Esophagus muscularis mucosa (tissue), 4 donors: Measurements from ENCODE around the gene HPDL. TPM values are rescaled to one million over a fixed set of nuclear protein-coding genes. Genes with fewer than 3 reads are reported as not detected.

Experiments
- DNase-seq: peaks from one replicate; pipeline ENCODE4 v3.0.0-alpha.2; 2017; ENCODE audit errors: extremely low spot score
- H3K27ac ChIP-seq, 4 donors: fragments of 200-600 bp; sonication (generic); replicated peaks in 1 of 4; 1 replicate in 3 of 4; 2 replicates in 1 of 4; pipeline ENCODE4 v1.5.1; 2016 to 2019; ENCODE audit warnings: mild to moderate bottlenecking in 1 of 4
- H3K27me3 ChIP-seq, 4 donors: fragments of 200-600 bp; sonication (generic); one replicate each; pipeline versions ENCODE4 v1.5.1 to v1.6.0; 2016 to 2019
- H3K36me3 ChIP-seq, 4 donors: fragments of 200-600 bp; sonication (generic); one replicate each; pipeline ENCODE4 v1.5.1; 2016 to 2019
- H3K4me1 ChIP-seq, 4 donors: fragments of 200-600 bp; sonication (generic); one replicate each; pipeline ENCODE4 v1.5.1; 2016 to 2019
- H3K4me3 ChIP-seq, 4 donors: fragments of 200-600 bp; sonication (generic); 1 replicate in 2 of 4; 2 replicates in 2 of 4; pipeline ENCODE4 v1.5.1; 2016 to 2019; ENCODE audit warnings: mild to moderate bottlenecking in 4 of 4, moderate library complexity in 1 of 4
- H3K9me3 ChIP-seq, 4 donors: fragments of 200-600 bp; sonication (generic); 1 replicate in 3 of 4; 2 replicates in 1 of 4; pipeline ENCODE4 v1.5.1; 2016 to 2019
- CTCF ChIP-seq, 3 experiments: fragments of 200-600 bp in 2 of 3; fragments of 450-650 bp in 1 of 3; sonication (generic) in 2 of 3; IDR thresholded peaks; one replicate each; pipeline ENCODE4 v1.5.1; 2017 to 2019; ENCODE audit warnings: antibody characterized with exemption in 3 of 3, mild to moderate bottlenecking in 2 of 3, moderate library complexity in 1 of 3
- EP300 ChIP-seq: sonication (generic); formaldehyde crosslinking; IDR thresholded peaks from one replicate; pipeline ENCODE4 v1.6.1; 2017; ENCODE audit warnings: antibody characterized with exemption
- POLR2A ChIP-seq: fragments of 450-650 bp; IDR thresholded peaks from one replicate; pipeline ENCODE4 v1.6.1; 2017; ENCODE audit warnings: antibody characterized with exemption, moderate library complexity, mild to moderate bottlenecking, low read depth
- POLR2AphosphoS5 ChIP-seq, 2 donors: sonication (generic); formaldehyde crosslinking; IDR thresholded peaks; one replicate each; pipeline ENCODE4 v1.6.1; 2017; ENCODE audit warnings: antibody characterized with exemption in 2 of 2
- WGBS: methylation state at CpG from one replicate; pipeline ENCODE4 v1.1.5; 2018; 5-methylcytosine and 5-hydroxymethylcytosine counted together
- intact Hi-C: fragments of 100-400 bp; cut with DNase I; formaldehyde crosslinking; loops from one replicate; pipeline ENCODE4 v1.15.1; 2023
- total RNA-seq, 4 donors: library from RNA; depleted of rRNA; stranded (reverse); fragments of >200 nt; gene quantifications; one replicate each; pipeline versions ENCODE4 v1.1.0 to v1.2.1, GENCODE V29; 2016

Gene HPDL
- total RNA-seq, 4 donors from 2014 or later = 0.17 to 0.19 TPM; not detected in 2

DNA sequence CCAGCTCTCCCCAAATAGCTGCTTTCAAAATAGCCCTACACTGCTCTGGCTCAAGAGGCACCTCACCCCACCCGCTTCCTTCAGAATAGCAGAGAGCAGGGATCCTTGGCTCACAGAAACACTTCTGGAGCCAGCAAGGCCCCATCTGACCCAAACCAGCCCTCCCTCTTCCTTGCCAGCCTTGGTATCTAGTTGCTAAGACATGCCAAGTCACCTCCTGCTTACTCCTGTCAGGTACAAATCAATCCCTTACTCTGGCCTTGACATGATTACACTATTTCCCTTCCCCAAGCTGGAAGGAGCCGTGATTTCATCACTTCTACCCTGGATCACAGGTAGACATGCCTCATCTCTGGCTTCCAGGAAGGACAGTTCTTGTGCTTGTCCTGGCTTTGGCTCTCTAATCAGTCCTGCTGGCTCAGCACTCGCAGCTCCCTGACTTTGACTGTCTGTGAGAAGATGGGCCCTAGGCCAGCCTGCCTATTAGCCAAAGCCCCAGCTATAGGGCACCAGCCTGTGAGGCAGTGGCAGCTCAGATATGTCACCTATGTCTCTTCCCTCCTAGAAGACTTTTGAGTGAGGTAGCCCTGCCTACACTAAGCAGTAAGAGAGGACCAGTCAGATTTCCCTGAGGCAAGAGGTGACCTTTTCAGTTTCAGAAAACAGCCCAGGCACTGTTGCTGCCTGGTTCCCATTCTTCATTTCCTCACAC, 22.4 kb downstream of the HPDL start:
- Histone ChIP-seq H3K27me3 (no peaks in the 10 kb centered on the region), H3K9me3 (no peaks in the 10 kb centered on the region), H3K36me3 (peaks cover 0 to 21% (median 18%) of the 10 kb centered on the region in 4 donors), H3K4me3 (no peak overlapping the region), H3K4me1 (peaks cover 19 to 25% (median 22%) of the 10 kb centered on the region in 4 donors), H3K27ac (peak overlapping the region; percentile 62 to 74 (median 72))
- intact Hi-C loops = no loop called here
- TF ChIP-seq POLR2A (no peak), POLR2AphosphoS5 (IDR thresholded peaks at IDR 0.05) (peak; percentile 20 to 29)
- WGBS = 30% methylated on average over 3 of the region's 3 CpGs
- no peak for DNase-seq

- TF ChIP-seq EP300 (no peak), POLR2AphosphoS5 (IDR thresholded peaks at IDR 0.05) (no peak), CTCF (IDR thresholded peaks at IDR 0.05) (no peak), POLR2A (no peak)
- no peak overlapping the region for H3K27ac ChIP-seq
- WGBS = 89% methylated on average over 5 of the region's 5 CpGs
- DNase-seq = no peak
- no peaks in the 10 kb centered on the region for H3K9me3 ChIP-seq
- H3K27me3 ChIP-seq = no peaks in the 10 kb centered on the region
- no peak overlapping the region for H3K4me3 ChIP-seq
- H3K36me3 ChIP-seq = no peaks in the 10 kb centered on the region
- peaks cover 19 to 25% (median 22%) of the 10 kb centered on the region in 4 donors for H3K4me1 ChIP-seq
- intact Hi-C loops = no loop called here
Measured at GRCh38 chr1:45351508-45351907, 24.8 kb downstream of the HPDL start.

DNA sequence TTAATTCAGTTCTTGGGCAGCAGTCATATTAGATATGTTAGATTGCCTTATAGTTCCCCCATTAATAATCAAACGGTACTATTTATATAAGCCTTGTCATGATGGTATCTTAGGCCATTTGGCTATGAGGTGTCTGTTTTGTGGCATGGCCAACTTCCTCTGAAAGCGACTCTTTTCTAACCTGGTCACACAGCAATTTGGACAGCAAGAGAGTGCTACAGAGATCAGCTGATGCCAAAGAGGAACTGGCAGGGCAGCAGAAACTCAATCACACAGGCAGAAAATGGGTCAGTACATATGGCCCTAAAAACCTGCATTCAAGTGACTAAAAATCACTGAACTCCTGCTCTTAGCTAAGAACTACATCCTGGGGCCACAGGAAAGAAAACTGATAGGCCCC, 27.0 kb downstream of the HPDL start:
- Histone ChIP-seq H3K4me3 (no peak overlapping the region), H3K27ac (no peak overlapping the region), H3K9me3 (no peaks in the 10 kb centered on the region), H3K4me1 (peaks cover 9 to 12% (median 11%) of the 10 kb centered on the region in 4 donors), H3K27me3 (no peaks in the 10 kb centered on the region), H3K36me3 (no peaks in the 10 kb centered on the region)
- TF ChIP-seq POLR2AphosphoS5 (IDR thresholded peaks at IDR 0.05) (no peak), EP300 (no peak), POLR2A (no peak), CTCF (IDR thresholded peaks at IDR 0.05) (no peak)
- DNase-seq = no peak
- WGBS = 53% methylated on average over 2 of the region's 2 CpGs
- intact Hi-C loops = no loop called here

- intact Hi-C loops = no loop called here
- WGBS = 95% methylated on average over 4 of the region's 4 CpGs
- H3K27me3 ChIP-seq = no peaks in the 10 kb centered on the region
- TF ChIP-seq CTCF (IDR thresholded peaks at IDR 0.05) (no peak), POLR2AphosphoS5 (IDR thresholded peaks at IDR 0.05) (no peak), EP300 (no peak), POLR2A (no peak)
- no peak overlapping the region for H3K27ac ChIP-seq
- H3K9me3 ChIP-seq = no peaks in the 10 kb centered on the region
- H3K4me1 ChIP-seq = peaks cover 0 to 5% (median 5%) of the 10 kb centered on the region in 4 donors
- H3K36me3 ChIP-seq = no peaks in the 10 kb centered on the region
- no peak for DNase-seq
- no peak overlapping the region for H3K4me3 ChIP-seq
Measured at GRCh38 chr1:45354838-45355237, 28.1 kb downstream of the HPDL start.

- TF ChIP-seq EP300 = no peak
- no peak for TF ChIP-seq CTCF (IDR thresholded peaks at IDR 0.05)
- TF ChIP-seq POLR2AphosphoS5 (IDR thresholded peaks at IDR 0.05) = no peak
- TF ChIP-seq POLR2A = no peak
- H3K27ac ChIP-seq = no peak overlapping the region
- H3K4me1 ChIP-seq = peaks cover 8 to 14% (median 13%) of the 10 kb centered on the region in 4 donors
- no peaks in the 10 kb centered on the region for H3K27me3 ChIP-seq
- no peak for DNase-seq
- 42% methylated on average over 2 of the region's 2 CpGs for WGBS
- intact Hi-C loops = no loop called here
- H3K36me3 ChIP-seq = no peaks in the 10 kb centered on the region
- H3K9me3 ChIP-seq = no peaks in the 10 kb centered on the region
- no peak overlapping the region for H3K4me3 ChIP-seq
Measured at GRCh38 chr1:45355683-45356082, 29.0 kb downstream of the HPDL start.
